NCI-H774 (cell line): Measurements from ENCODE around the gene QRFP.

Source experiments
- DNase-seq: peaks from one replicate; lab custom pipeline; 2025; lab: John Stamatoyannopoulos, UW

QRFP gene

DNA sequence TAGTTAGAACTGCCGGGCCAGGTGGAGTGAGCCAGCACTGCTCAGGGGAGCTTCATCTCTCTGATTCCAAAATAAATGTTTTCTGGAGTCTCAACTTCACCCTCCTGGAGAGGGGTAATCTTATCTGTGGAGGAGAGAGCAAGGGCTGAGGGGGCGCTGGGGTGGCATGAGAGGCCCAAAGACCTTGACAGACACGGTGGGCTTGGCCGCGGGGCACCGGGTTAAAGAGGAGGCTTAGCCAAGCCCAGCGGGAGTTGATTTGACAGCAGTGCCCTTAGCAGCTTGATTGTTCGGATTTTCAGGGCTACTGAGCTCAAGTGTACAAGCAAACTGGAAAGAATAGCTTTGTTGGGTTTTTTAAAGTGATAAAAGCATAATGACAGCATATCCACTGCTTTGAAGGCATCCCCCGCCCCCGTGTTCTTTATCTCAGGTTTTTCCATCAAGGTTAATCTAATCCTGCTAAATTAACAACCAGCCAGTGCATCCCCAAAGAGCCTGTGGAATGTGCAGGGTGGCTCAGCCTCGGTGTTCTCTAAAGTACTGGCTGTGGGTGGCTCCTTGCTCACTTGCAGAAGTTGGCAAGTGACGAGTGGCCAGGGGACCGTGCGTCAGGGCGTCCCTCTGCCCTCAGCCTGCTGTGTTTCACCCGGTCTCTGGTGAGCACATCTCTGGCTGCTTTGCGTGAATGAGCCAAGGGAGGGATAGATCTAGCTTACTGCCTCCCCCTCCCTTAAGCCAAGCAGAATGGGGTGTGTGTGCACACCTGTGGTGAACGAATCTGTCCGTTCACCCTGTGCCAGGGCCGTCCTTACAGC lies 5.5 kb downstream of the QRFP start:
- DNase-seq, result no peak

DNA sequence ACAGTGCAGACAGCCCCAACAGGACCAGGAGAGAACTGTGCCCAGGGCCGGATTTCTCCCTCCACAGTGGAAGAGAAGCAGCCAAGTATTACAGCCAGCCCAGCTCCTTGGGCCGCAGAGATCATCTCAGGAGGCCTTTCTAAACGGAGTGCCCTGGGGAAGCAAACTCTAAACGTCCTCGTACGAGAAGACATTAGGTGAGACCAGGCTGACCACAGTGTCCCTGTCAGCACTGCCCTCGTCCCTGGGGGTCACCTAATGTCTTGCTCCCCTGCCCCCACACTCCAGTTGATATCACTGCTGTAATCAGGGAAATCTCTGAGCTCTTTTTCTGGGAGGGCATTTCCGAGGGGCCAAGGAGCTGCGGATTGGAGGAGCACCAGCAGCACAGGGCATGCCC lies 6.5 kb downstream of the QRFP start:
- DNase-seq, result no peak

DNA sequence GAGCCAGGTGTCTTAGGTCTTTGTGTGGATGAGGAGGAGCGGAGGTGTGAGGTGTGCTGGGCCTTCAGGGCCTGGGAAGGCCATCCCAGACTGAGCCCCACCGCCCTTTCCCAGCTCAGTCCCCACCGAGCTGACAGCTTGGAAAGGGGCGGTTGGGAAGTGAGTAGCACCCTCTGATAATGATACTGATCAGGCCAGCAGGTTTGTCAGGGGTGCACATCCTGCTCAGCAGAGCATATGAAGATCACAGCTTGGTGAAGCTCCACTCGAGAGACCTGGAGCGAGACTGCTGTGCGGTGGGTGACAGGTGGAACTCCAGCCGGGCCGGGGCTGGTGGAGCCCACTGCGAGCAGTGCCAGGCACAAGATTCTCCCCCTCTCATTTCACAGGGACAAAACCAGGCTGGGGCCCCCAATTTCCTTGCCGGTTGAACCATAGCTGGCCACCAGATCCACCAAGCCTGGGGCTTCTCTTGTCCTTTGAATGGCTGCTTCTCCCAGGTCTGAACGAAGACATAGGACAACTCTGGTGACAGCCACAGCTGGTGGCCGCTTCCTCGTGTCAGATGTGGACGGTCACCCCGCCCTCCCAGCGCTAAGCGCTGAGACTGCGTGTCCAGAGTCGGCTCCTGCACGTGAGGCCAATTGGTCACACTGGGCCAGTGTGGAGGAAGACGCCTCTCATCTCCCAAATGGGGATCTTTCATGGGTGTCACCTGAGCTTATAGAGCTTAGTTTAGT lies 8.3 kb downstream of the QRFP start:
- DNase-seq, result no peak

DNA sequence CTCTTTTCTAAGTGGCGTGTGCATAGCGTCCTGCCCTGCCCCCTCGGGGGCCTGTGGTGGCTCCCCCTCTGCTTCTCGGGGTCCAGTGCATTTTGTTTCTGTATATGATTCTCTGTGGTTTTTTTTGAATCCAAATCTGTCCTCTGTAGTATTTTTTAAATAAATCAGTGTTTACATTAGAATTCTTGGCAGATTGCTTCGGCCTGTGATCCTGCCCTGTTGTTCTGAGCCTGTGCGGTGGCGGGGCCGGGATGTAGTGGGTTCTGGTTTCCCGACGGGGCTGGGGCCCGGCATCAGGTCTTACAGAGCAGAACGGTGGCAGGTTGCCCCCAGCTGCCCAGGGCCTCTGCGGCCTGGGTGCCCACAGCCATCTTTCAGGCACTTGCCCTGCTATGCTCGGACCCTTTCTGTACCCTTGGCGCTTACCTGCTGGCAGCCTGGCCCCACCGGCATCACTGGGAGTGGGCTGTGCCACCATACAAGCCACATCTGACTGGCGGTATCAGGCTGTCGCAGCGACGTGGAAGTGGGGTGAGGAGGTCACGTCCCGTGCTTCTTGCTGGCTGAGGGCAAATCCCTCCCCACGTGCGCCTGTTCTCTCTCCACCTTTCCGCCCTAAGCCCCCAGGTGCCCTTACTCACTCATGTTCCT lies 9.0 kb downstream of the QRFP start:
- DNase-seq, result no peak

DNA sequence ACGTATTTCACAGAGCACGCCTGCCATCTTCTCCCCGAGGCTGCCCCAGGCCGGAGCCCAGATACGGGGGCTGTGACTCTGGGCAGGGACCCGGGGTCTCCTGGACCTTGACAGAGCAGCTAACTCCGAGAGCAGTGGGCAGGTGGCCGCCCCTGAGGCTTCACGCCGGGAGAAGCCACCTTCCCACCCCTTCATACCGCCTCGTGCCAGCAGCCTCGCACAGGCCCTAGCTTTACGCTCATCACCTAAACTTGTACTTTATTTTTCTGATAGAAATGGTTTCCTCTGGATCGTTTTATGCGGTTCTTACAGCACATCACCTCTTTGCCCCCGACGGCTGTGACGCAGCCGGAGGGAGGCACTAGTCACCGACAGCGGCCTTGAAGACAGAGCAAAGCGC lies 9.6 kb downstream of the QRFP start:
- no peak for DNase-seq

DNA sequence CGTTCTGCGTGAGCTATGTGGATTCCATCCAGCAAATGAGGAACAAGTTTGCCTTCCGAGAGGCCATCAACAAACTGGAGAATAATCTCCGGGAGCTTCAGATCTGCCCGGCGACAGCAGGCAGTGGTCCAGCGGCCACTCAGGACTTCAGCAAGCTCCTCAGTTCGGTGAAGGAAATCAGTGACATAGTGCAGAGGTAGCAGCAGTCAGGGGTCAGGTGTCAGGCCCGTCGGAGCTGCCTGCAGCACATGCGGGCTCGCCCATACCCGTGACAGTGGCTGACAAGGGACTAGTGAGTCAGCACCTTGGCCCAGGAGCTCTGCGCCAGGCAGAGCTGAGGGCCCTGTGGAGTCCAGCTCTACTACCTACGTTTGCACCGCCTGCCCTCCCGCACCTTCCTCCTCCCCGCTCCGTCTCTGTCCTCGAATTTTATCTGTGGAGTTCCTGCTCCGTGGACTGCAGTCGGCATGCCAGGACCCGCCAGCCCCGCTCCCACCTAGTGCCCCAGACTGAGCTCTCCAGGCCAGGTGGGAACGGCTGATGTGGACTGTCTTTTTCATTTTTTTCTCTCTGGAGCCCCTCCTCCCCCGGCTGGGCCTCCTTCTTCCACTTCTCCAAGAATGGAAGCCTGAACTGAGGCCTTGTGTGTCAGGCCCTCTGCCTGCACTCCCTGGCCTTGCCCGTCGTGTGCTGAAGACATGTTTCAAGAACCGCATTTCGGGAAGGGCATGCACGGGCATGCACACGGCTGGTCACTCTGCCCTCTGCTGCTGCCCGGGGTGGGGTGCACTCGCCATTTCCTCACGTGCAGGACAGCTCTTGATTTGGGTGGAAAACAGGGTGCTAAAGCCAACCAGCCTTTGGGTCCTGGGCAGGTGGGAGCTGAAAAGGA lies 10.9 kb downstream of the QRFP start:
- no peak for DNase-seq

DNA sequence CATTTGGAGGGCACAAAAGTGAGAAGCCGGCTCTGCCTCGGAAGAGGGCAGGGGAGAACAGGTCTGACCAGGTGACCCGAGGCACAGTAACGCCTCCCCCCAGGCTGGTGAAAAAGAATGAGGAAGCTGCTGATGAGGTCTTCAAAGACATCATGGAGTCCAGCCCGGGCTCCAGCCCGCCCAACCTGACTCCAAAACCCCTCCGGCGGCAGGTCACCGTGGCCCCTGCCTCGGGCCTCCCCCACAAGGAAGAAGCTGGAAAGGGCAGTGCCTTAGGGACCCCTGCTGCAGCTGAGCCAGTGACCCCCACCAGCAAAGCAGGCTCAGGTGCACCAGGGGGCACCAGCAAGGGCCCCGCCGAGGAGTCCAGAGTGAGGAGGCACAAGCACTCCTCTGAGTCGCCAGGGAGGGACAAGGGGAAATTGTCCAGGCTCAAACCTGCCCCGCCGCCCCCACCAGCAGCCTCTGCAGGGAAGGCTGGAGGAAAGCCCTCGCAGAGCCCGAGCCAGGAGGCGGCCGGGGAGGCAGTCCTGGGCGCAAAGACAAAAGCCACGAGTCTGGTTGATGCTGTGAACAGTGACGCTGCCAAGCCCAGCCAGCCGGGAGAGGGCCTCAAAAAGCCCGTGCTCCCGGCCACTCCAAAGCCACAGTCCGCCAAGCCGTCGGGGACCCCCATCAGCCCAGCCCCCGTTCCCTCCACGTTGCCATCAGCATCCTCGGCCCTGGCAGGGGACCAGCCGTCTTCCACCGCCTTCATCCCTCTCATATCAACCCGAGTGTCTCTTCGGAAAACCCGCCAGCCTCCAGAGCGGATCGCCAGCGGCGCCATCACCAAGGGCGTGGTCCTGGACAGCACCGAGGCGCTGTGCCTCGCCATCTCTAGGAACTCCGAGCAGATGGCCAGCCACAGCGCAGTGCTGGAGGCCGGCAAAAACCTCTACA lies 11.8 kb downstream of the QRFP start:
- DNase-seq, result no peak

DNA sequence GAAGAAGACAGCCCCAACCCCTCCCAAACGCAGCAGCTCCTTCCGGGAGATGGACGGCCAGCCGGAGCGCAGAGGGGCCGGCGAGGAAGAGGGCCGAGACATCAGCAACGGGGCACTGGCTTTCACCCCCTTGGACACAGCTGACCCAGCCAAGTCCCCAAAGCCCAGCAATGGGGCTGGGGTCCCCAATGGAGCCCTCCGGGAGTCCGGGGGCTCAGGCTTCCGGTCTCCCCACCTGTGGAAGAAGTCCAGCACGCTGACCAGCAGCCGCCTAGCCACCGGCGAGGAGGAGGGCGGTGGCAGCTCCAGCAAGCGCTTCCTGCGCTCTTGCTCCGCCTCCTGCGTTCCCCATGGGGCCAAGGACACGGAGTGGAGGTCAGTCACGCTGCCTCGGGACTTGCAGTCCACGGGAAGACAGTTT lies 12.5 kb downstream of the QRFP start:
- DNase-seq, result no peak

DNA sequence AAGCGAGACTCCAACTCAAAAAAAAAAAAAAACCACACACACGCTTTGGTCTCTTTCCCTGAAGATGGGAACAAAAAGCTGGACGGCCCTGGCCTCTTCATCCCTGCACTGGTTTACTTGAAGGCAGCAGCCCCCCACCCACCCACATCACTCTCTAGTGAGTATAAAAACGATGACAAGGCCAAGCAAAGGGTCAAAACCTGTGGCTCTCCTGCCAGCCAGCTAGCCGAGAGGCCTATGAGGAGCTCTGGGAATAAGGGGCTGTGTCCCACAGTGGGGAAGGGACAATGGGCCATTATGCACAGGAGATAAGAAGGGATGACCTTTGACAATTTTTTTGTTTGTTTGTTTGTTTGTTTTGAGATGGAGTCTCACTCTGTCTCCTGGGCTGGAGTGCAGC lies 13.1 kb downstream of the QRFP start:
- no peak for DNase-seq

DNA sequence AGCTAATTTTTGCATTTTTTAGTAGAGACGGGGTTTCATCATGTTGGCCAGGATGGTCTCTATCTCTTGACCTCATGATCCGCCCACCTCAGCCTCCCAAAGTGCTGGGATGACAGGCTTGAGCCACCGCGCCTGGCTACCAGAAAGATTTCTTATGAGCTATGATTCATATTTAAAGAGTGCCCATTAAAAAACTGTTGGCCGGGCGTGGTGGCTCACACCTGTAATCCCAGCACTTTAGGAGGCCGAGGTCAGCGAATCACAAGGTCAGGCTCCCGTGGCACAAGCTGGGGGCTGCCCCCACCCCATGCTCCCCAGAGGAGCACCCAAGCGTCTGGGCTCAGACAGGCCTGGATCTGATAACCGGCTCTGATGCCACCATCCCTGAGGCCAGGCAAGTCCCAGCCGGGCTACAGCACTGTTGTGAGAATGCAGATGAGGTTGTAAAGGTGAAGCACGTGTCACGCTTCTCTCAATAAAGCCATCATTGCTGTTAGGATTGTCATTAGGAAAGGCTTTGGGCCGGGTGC lies 13.9 kb downstream of the QRFP start:
- no peak for DNase-seq

DNA sequence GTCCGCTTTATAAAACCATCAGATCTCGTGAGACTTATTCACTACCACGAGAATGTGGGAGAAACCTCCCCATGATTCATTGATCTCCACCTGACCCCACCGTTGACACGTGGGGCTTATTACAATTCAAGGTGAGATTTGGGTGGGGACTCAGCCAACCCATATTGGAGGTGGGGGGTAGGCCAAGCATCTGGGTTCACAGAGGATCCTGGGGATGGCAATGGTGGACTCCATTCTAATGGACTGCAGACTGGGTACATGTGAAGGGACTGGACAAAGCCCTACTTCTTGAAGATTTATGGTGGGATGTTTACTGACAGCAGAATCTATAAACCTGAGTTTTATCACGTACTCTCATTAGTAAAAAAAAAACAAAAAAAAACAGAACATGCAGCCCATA lies 15.1 kb downstream of the QRFP start:
- no peak for DNase-seq

DNA sequence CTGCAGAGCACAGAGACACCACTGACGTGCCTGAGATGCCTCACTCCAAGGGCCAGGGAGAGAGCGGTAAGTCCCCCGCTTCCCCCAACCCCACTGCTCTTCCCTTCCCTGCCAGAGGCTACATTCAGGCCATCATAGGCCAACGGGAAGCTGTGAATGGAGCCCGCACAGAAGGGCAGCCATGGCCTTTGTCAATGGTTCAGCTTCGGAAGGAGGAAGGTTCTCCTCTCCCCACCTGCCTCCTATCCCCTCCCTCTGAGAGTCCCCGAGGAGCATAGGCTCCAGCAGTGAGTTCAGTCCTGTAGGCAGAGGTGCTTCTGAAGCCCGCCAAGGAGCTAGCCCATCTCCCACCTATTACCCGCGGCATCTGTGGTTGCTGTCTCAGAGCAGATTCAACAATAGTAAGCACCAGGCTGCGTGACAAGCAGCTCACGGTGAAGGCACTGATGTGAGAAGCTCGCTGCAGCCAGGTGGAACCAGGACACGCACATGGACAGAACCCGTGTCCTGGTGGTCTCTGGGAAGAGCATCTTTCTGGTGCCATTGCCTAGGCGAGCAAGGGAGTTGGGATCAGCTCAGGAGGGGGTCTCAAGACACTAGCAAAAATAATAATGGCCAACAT lies 15.9 kb downstream of the QRFP start:
- no peak for DNase-seq

DNA sequence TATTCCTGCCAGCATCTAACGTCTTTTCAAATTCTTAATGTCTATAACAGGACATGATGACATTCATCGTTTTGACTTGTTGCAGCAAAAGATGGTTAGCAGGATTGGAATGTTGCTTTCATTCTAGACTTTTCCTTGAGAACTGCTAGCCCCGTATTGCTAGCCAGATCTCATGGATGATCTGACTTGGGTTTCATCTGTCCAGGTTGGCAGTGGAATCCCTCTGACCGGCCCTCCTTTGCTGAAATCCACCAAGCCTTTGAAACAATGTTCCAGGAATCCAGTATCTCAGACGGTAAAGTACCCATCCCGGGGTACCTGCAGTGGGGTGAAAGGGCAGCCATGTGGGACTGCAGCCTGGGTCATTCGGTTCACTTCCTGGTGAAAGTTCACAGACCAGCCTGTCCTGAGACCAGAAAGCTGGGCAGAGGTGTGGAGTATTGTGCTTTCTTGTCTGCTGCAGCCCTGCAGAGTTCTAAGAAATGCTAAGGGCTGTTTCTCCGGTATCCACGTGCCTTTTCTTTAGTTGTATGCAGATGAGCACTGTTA lies 16.7 kb downstream of the QRFP start:
- DNase-seq, result no peak

DNA sequence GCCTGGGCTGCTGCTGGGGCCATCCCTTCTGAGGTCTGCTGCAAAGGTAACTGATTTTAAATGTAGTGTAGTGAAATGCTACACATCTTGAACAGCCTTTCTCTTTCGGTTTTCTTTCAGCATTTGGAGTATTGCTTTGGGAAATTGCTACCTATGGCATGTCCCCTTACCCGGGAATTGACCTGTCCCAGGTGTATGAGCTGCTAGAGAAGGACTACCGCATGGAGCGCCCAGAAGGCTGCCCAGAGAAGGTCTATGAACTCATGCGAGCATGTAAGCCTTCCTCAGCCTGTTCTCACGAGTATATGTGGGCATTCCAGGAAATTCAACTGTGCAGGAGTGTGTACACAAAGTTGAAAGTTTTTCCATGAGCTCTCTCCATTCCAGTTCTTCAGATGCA lies 18.3 kb downstream of the QRFP start:
- DNase-seq, result no peak

DNA sequence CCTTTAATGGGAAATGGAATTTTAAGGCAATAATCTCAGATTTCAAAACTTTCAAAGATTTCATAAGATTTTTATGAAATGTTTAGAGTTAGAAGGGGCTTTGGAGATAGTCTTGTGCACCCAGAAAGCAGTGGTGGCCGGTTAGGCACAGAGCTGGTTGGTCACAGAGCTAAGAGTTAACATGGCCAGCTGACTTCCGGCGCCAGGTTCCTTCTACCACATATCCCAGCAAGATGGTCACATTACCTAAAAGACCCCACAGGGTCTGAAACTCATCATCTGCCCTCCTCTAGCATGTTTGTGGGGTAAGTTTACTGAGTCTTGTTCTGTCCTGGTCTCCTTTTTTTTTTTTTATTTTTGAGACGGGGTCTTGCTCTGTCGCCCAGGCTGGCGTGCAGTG lies 19.3 kb downstream of the QRFP start:
- no peak for DNase-seq

DNA sequence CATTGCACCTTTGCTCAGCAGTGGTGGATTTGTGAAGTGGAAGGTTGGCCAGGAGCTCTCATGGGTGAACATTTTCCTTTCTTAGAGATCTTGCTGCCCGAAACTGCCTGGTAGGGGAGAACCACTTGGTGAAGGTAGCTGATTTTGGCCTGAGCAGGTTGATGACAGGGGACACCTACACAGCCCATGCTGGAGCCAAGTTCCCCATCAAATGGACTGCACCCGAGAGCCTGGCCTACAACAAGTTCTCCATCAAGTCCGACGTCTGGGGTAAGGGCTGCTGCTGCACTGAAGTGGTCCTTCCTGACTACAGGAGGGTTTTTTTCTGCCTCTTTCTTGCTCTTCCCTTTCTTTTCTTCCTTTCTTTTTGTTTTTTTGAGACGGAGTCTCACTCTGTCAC lies 21.8 kb downstream of the QRFP start:
- no peak for DNase-seq

DNA sequence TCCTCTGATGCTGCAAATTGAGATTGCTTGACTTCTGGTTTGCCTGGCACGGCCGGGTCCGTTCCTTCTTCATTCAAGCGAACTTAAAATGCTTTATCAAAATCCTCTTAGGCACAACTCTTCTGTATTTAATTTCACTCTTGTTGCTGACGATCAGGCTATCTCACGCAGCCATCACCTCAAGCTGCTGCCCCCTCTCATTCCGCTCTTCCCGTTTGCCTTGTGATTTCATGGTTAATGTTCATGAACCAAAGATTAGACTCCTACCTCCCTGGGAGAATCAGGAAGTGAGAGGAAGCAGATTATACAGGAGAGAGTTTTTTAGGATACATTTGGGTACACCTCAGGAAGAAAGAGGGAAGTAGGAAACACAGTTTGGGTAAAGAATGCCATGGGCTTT lies 22.6 kb downstream of the QRFP start:
- DNase-seq, result no peak

DNA sequence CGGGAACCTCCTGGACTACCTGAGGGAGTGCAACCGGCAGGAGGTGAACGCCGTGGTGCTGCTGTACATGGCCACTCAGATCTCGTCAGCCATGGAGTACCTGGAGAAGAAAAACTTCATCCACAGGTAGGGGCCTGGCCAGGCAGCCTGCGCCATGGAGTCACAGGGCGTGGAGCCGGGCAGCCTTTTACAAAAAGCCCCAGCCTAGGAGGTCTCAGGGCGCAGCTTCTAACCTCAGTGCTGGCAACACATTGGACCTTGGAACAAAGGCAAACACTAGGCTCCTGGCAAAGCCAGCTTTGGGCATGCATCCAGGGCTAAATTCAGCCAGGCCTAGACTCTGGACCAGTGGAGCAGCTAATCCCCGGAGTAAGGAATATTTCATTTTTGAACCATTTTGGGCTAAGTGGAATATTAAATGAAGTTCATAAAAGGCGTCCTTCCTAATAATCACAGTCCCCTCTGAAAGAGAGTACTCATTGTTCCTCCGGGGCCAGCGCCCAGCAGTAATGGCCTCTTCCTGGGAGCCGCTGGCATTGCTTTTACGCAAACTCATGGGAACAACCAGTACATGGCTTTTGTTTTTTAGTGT lies 23.6 kb downstream of the QRFP start:
- no peak for DNase-seq

DNA sequence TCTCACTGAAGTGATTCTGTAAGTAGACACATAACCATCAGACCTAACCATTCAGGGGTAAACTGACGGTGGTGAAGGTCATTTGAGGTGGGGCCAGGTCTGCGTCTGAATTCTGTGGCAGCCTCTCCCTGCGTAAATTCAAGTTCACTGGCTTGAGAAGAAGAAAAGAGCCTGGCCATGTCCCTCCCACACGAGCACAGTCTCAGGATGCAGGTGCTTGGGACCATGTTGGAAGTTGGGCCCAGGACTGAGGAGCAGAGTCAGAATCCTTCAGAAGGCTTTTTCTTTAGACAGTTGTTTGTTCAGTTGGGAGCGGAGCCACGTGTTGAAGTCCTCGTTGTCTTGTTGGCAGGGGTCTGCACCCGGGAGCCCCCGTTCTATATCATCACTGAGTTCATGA lies 24.1 kb downstream of the QRFP start:
- no peak for DNase-seq

DNA sequence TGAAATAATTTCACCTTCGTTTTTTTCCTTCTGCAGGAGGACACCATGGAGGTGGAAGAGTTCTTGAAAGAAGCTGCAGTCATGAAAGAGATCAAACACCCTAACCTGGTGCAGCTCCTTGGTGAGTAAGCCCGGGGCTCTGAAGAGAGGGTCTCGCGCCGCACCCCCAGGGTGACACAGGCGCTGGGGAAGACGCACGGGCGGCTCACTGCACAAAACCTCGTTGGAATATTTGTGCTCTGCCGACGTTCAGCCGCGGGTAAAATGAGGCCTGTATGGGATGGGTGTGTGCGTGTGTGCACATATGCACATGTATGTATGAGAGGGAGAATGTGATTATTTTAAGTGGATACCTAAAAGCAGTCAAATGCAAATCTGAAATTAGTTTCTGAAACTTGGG lies 24.5 kb downstream of the QRFP start:
- DNase-seq, result no peak
